ENCODE results near the gene HIC1. TPM values are rescaled to one million over a fixed set of nuclear protein-coding genes. Genes with fewer than 3 reads are reported as not detected.

The HIC1 gene
- polyA plus RNA-seq, 1 of the 3 experiments (the other 2 are of a cell fraction) = 6.4 TPM

- Histone ChIP-seq H3F3A (replicated peaks; ENCODE audit: insufficient read depth) (peaks cover 12% of the 10 kb centered on the region), H3K27ac (ENCODE audit: low read depth in 2 of 2, low read length in 1 of 2) (no peak overlapping the region), H3K4me2 (no peak overlapping the region), H3K4me3 (ENCODE audit: low read depth in 2 of 2, low read length in 1 of 2) (no peak overlapping the region; a peak in 1 of 4 replicates), H3K27me3 (ENCODE audit: insufficient read depth) (no peaks in the 10 kb centered on the region), H3K36me3 (replicated peaks in 1 of 2; ENCODE audit: control insufficient read depth in 1 of 2, insufficient read depth in 2 of 2, low read length in 1 of 2) (peaks cover 0 to 19% of the 10 kb centered on the region in 2 experiments), H3K9ac (no peak overlapping the region), H4K20me1 (ENCODE audit: insufficient read depth) (no peaks in the 10 kb centered on the region), H3K4me1 (ENCODE audit: control insufficient read depth in 1 of 2, insufficient read depth in 2 of 2, low read depth in 1 of 2, low read length in 1 of 2) (peaks cover 8 to 18% of the 10 kb centered on the region in 2 experiments; a peak in 3 of 4 replicates), H3K9me2 (no peaks in the 10 kb centered on the region), H3K9me3 (no peaks in the 10 kb centered on the region), H3K79me2 (ENCODE audit: insufficient read depth) (no peaks in the 10 kb centered on the region), H2AFZ (ENCODE audit: low read depth) (no peak overlapping the region)
- no peak for DNase-seq
- CTCF ChIA-PET = interaction anchor here (0.6 to 8.0 kb wide), 15 partner anchors 10 to 195 kb away, joined by 3 to 185 read pairs (median 4); no protein-coding TSS in a partner anchor
- POLR2A ChIA-PET = no interaction called here
- whole genome bisulfite sequencing (ENCODE audit: low lambda C conversion rate) = 97% methylated on average over 86 of the region's 98 CpGs
- no peak for TF ChIP-seq ZBTB33 (IDR thresholded peaks at IDR 0.05; ENCODE audit: borderline replicate concordance, low read depth)
- no peak for TF ChIP-seq RCOR1 (IDR thresholded peaks at IDR 0.05; ENCODE audit: low read length)
- no peak for TF ChIP-seq SIN3A (IDR thresholded peaks at IDR 0.05; ENCODE audit: borderline replicate concordance, low read depth, low read length)
- no peak for TF ChIP-seq RXRA (IDR thresholded peaks at IDR 0.05; ENCODE audit: borderline replicate concordance, low read depth)
- no peak for TF ChIP-seq RFX5 (IDR thresholded peaks at IDR 0.05; ENCODE audit: low read length)
These were observed 3.1 kb downstream of the HIC1 start for GRCh38 chr17:2057760-2058585.

- Histone ChIP-seq H3K4me1 (ENCODE audit: control insufficient read depth in 1 of 2, insufficient read depth in 2 of 2, low read depth in 1 of 2, low read length in 1 of 2) (peaks cover 13 to 22% of the 10 kb centered on the region in 2 experiments; a peak in 3 of 4 replicates), H3K27ac (ENCODE audit: low read depth in 2 of 2, low read length in 1 of 2) (no peak overlapping the region), H3K27me3 (ENCODE audit: insufficient read depth) (no peaks in the 10 kb centered on the region), H2AFZ (ENCODE audit: low read depth) (no peak overlapping the region), H3K4me2 (no peak overlapping the region), H3K9me2 (no peaks in the 10 kb centered on the region), H4K20me1 (ENCODE audit: insufficient read depth) (no peaks in the 10 kb centered on the region), H3K9ac (no peak overlapping the region), H3K4me3 (ENCODE audit: low read depth in 2 of 2, low read length in 1 of 2) (no peak overlapping the region; a peak in 1 of 4 replicates), H3K79me2 (ENCODE audit: insufficient read depth) (no peaks in the 10 kb centered on the region), H3K36me3 (replicated peaks in 1 of 2; ENCODE audit: control insufficient read depth in 1 of 2, insufficient read depth in 2 of 2, low read length in 1 of 2) (peaks cover 0 to 27% of the 10 kb centered on the region in 2 experiments), H3F3A (replicated peaks; ENCODE audit: insufficient read depth) (peaks cover 12% of the 10 kb centered on the region), H3K9me3 (no peaks in the 10 kb centered on the region)
- ChIA-PET POLR2A (no interaction called here), CTCF (interaction anchor here (0.6 to 8.0 kb wide), 15 partner anchors 9 to 194 kb away, joined by 3 to 185 read pairs (median 4); no protein-coding TSS in a partner anchor)
- TF ChIP-seq RAD21 (IDR thresholded peaks at IDR 0.05; ENCODE audit: low read length) = 0 out of 2 replicates have a peak, but pooled peaks have one; percentile 15
- TF ChIP-seq SMC3 (IDR thresholded peaks at IDR 0.05; ENCODE audit: low read depth, low read length) = peak; percentile 13; the same call in 1 of the 2 replicates
- peak; percentile 44 for TF ChIP-seq CTCF (IDR thresholded peaks at IDR 0.05)
- TF ChIP-seq POLR2AphosphoS5 (IDR thresholded peaks at IDR 0.05; ENCODE audit: low read depth, low read length) = no peak
- 92% methylated on average over 39 of the region's 78 CpGs for WGBS (ENCODE audit: low lambda C conversion rate)
- no peak for DNase-seq
These were observed 4.0 kb downstream of the HIC1 start for GRCh38 chr17:2058586-2059546.

All from SK-N-SH (cell line).